ENCODE measurements around the gene GLS2.

GRCh38 chr12:56484566-56484965 is 3.4 kb downstream of the GLS2 start:
- no peak for TF ChIP-seq CTCF (IDR thresholded peaks at IDR 0.05; ENCODE audit: insufficient read depth, low read length)
- TF ChIP-seq GABPA (IDR thresholded peaks at IDR 0.05; ENCODE audit: low read depth) = no peak

Measured in HL-60 (cell line).